Activated effector memory CD4-positive, alpha-beta T cell treated with anti-CD3 and anti-CD28 coated beads, Interleukin-2, amount 50 U/mL, for 16 hours (primary cell): Measurements from ENCODE around the gene R3HCC1L.

Experiments used
- DNase-seq: peaks from one replicate; pipeline ENCODE4 v3.0.0-alpha.2; 2020

The R3HCC1L gene

GRCh38 chr10:98292971-98293370, 158.5 kb downstream of the R3HCC1L start:
- DNase-seq = no peak

- no peak for DNase-seq
Observed at GRCh38 chr10:98293550-98294269, 159.3 kb downstream of the R3HCC1L start.

- DNase-seq = no peak
Observed at GRCh38 chr10:98294270-98294627, 159.8 kb downstream of the R3HCC1L start.
